SK-N-SH (cell line): ENCODE results near the gene NDUFS8. TPM values are rescaled to one million over a fixed set of nuclear protein-coding genes. Genes with fewer than 3 reads are reported as not detected.

Source experiments
- CTCF ChIA-PET: fragments of 300-600, 350-600 bp; formaldehyde crosslinking; extraction: SDS; loops from one replicate; lab custom pipeline; 2021; lab: Yijun Ruan, JAX
- POLR2A ChIA-PET: fragments of 350-600 bp; sonication (Branson Sonifier 250); formaldehyde crosslinking; extraction: SDS; loops from one replicate; lab custom pipeline; 2020; ENCODE audit warnings: antibody characterized with exemption, inconsistent platforms; lab: Yijun Ruan, JAX
- DNase-seq: peaks from one replicate; pipeline ENCODE4 v3.0.0; 2012
- H2AFZ ChIP-seq: fragments of 200-600 bp; sonication (generic); 2 replicates; pipeline ENCODE4 v1.8.1; 2016; ENCODE audit warnings: antibody characterized with exemption, mild to moderate bottlenecking, low read depth
- H3F3A ChIP-seq: fragments of 200-600 bp; sonication (generic); replicated peaks from 2 replicates; pipeline ENCODE3; 2016; ENCODE audit warnings: antibody characterized with exemption, mild to moderate bottlenecking; ENCODE audit not compliant: insufficient read depth
- H3K27ac ChIP-seq, 2 experiments: fragments of 200-500 bp in 1 of 2; fragments of 200-600 bp in 1 of 2; sonication (Bioruptor generic) in 1 of 2; sonication (generic), shearing (Covaris generic) in 1 of 2; 2 replicates each; pipeline versions ENCODE4 v1.5.1 to v1.6.1; 2014 to 2016; ENCODE audit warnings: low read depth in 2 of 2, inconsistent platforms in 1 of 2, low read length in 1 of 2, mild to moderate bottlenecking in 1 of 2, mixed read lengths in 1 of 2
- H3K27me3 ChIP-seq: fragments of 200-600 bp; sonication (generic), shearing (Covaris generic); 2 replicates; pipeline ENCODE4 v1.6.1; 2016; ENCODE audit warnings: mixed run types; ENCODE audit not compliant: insufficient read depth
- H3K36me3 ChIP-seq, 2 experiments: fragments of 200-500 bp in 1 of 2; fragments of 200-600 bp in 1 of 2; sonication (Bioruptor generic) in 1 of 2; sonication (generic) in 1 of 2; replicated peaks in 1 of 2; 2 replicates each; pipeline versions ENCODE3 to v1.5.1; 2014 to 2016; ENCODE audit warnings: low read length in 1 of 2, mild to moderate bottlenecking in 1 of 2; ENCODE audit not compliant: insufficient read depth in 2 of 2, control insufficient read depth in 1 of 2
- H3K4me1 ChIP-seq, 2 experiments: fragments of 200-500 bp in 1 of 2; fragments of 200-600 bp in 1 of 2; sonication (Bioruptor generic) in 1 of 2; sonication (generic), shearing (Covaris generic) in 1 of 2; 2 replicates each; pipeline versions ENCODE4 v1.5.1 to v1.6.1; 2014 to 2016; ENCODE audit warnings: low read depth in 1 of 2, low read length in 1 of 2, mixed run types in 1 of 2; ENCODE audit not compliant: insufficient read depth in 2 of 2, control insufficient read depth in 1 of 2
- H3K4me2 ChIP-seq: fragments of 200-600 bp; sonication (generic), shearing (Covaris generic); 2 replicates; pipeline ENCODE4 v1.6.1; 2017; ENCODE audit warnings: mixed run types
- H3K4me3 ChIP-seq, 2 experiments: fragments of 200-500 bp in 1 of 2; fragments of 200-600 bp in 1 of 2; sonication (Bioruptor generic) in 1 of 2; sonication (generic), shearing (Covaris generic) in 1 of 2; 2 replicates each; pipeline versions ENCODE4 v1.5.1 to v1.8.1; 2014 to 2016; ENCODE audit warnings: low read depth in 2 of 2, inconsistent platforms in 1 of 2, low read length in 1 of 2, mild to moderate bottlenecking in 1 of 2, mixed read lengths in 1 of 2, moderate library complexity in 1 of 2
- H3K79me2 ChIP-seq: fragments of 200-600 bp; sonication (generic); 2 replicates; pipeline ENCODE4 v1.8.1; 2017; ENCODE audit warnings: mild to moderate bottlenecking; ENCODE audit not compliant: insufficient read depth
- H3K9ac ChIP-seq: fragments of 200-600 bp; sonication (generic); 2 replicates; pipeline ENCODE4 v1.6.1; 2017; ENCODE audit warnings: mixed run types
- H3K9me2 ChIP-seq: fragments of 200-600 bp; sonication (generic); 2 replicates; pipeline ENCODE4 v1.6.1; 2017; ENCODE audit warnings: mixed run types
- H3K9me3 ChIP-seq: fragments of 200-600 bp; sonication (generic); 2 replicates; pipeline ENCODE4 v1.6.1; 2017; ENCODE audit warnings: mixed run types, mild to moderate bottlenecking, moderate library complexity
- H4K20me1 ChIP-seq: fragments of 200-600 bp; sonication (generic); 2 replicates; pipeline ENCODE4 v1.6.1; 2017; ENCODE audit warnings: mild to moderate bottlenecking, mixed run types; ENCODE audit not compliant: insufficient read depth
- ELF1 ChIP-seq: IDR thresholded peaks from 2 replicates; pipeline ENCODE4 v1.4.0; 2012
- FOSL2 ChIP-seq: IDR thresholded peaks from 2 replicates; pipeline ENCODE4 v1.4.0; 2012; ENCODE audit warnings: low read depth, mild to moderate bottlenecking, moderate library complexity, borderline replicate concordance
- GABPA ChIP-seq: IDR thresholded peaks from 2 replicates; pipeline ENCODE4 v1.4.0; 2012; ENCODE audit warnings: low read depth, mild to moderate bottlenecking
- IRF3 ChIP-seq: fragments of 150-350 bp; IDR thresholded peaks from 2 replicates; pipeline ENCODE4 v1.6.1; 2016; ENCODE audit warnings: mild to moderate bottlenecking, low read depth, low read length
- MAX ChIP-seq: IDR thresholded peaks from 2 replicates; pipeline ENCODE4 v1.4.0; 2012; ENCODE audit warnings: low read depth
- NFIC ChIP-seq: IDR thresholded peaks from 2 replicates; pipeline ENCODE4 v1.4.0; 2012; ENCODE audit warnings: borderline replicate concordance
- NRF1 ChIP-seq: IDR thresholded peaks from 2 replicates; pipeline ENCODE4 v1.6.1; 2012; ENCODE audit warnings: low read depth, mild to moderate bottlenecking, low read length
- PBX3 ChIP-seq: IDR thresholded peaks from 2 replicates; pipeline ENCODE4; 2012
- RCOR1 ChIP-seq: fragments of 150-350 bp; IDR thresholded peaks from 2 replicates; pipeline ENCODE4 v1.6.1; 2017; ENCODE audit warnings: antibody characterized with exemption, low read length
- REST ChIP-seq: IDR thresholded peaks from 2 replicates; pipeline ENCODE4 v1.6.1; 2012; ENCODE audit warnings: mild to moderate bottlenecking, low read depth, low read length, moderate library complexity
- RXRA ChIP-seq: IDR thresholded peaks from 2 replicates; pipeline ENCODE4 v1.4.0; 2012; ENCODE audit warnings: low read depth, mild to moderate bottlenecking, borderline replicate concordance
- TCF12 ChIP-seq: IDR thresholded peaks from 2 replicates; pipeline ENCODE4 v1.4.0; 2012
- TEAD4 ChIP-seq: IDR thresholded peaks from 2 replicates; pipeline ENCODE4 v1.4.0; 2012; ENCODE audit warnings: mild to moderate bottlenecking, borderline replicate concordance; ENCODE audit not compliant: insufficient read depth
- WGBS: methylation state at CpG from one replicate; pipeline ENCODE4 v1.1.6; 2017; ENCODE audit warnings: low lambda C conversion rate; 5-methylcytosine and 5-hydroxymethylcytosine counted together
- polyA plus RNA-seq, 3 experiments: library from polyadenylated mRNA; depleted of rRNA; stranded (reverse); fragments of >200 nt; gene quantifications; 2 replicates each; pipeline ENCODE4 v1.2.3, GENCODE V29; 2012

NDUFS8 gene
- polyA plus RNA-seq, 1 of the 3 experiments (the other 2 are of a cell fraction) = 123 TPM

GRCh38 chr11:68014157-68014946 lies 16.1 kb upstream of the NDUFS8 start:
- Histone ChIP-seq H3K27ac (peak overlapping the region; percentile 80 to 96; a peak in 3 of 4 replicates), H3K79me2 (peaks cover 18% of the 10 kb centered on the region), H3K9me3 (no peaks in the 10 kb centered on the region), H2AFZ (no peak overlapping the region), H3K36me3 (no peaks in the 10 kb centered on the region), H4K20me1 (no peaks in the 10 kb centered on the region), H3K4me2 (peak overlapping the region; percentile 64), H3K27me3 (no peaks in the 10 kb centered on the region), H3K4me1 (peaks cover 39 to 44% of the 10 kb centered on the region in 2 experiments; a peak in 3 of 4 replicates), H3K9me2 (no peaks in the 10 kb centered on the region), H3K9ac (peak overlapping the region; percentile 76), H3F3A (peaks cover 15% of the 10 kb centered on the region), H3K4me3 (no peak overlapping the region)
- POLR2A ChIA-PET = no interaction called here
- 32% methylated on average over 13 of the region's 16 CpGs for WGBS
- no peak for DNase-seq
- CTCF ChIA-PET = interaction anchor here (0.9 to 1.4 kb wide), 4 partner anchors 82 to 197 kb away, joined by 3 read pairs; no protein-coding TSS in a partner anchor
- TF ChIP-seq NFIC = peak; percentile 31; the same call in 1 of the 2 replicates
- TF ChIP-seq TCF12 = 0 out of 2 replicates have a peak, but pooled peaks have one; percentile 14
- TF ChIP-seq IRF3 = no peak
- no peak for TF ChIP-seq GABPA
- TF ChIP-seq REST = no peak
- no peak for TF ChIP-seq RCOR1
- TF ChIP-seq RXRA = no peak
- TF ChIP-seq NRF1 = no peak
- peak; percentile 43; the same call in 1 of the 2 replicates for TF ChIP-seq FOSL2
- TF ChIP-seq ELF1 = no peak
- TF ChIP-seq TEAD4 = no peak
- TF ChIP-seq PBX3 = peak; percentile 16; the same call in 1 of the 2 replicates
- TF ChIP-seq MAX = peak; percentile 21; the same call in 1 of the 2 replicates
